Loucy (cell line): ENCODE measurements around the gene FARP1.

Experiments
- EZH2phosphoT487 ChIP-seq: fragments of 200-600 bp; IDR thresholded peaks from 2 replicates; pipeline ENCODE4 v1.6.1; 2018; ENCODE audit warnings: antibody characterized with exemption, mild to moderate bottlenecking, moderate library complexity, borderline replicate concordance
- TF ChIP-seq, protein P1 (sequence below): fragments of 200-600 bp; sonication (generic); conservative IDR thresholded peaks from 2 replicates; pipeline ENCODE4 v1.5.1; 2014; ENCODE audit warnings: mild to moderate bottlenecking, antibody characterized with exemption, low read length

DNA sequence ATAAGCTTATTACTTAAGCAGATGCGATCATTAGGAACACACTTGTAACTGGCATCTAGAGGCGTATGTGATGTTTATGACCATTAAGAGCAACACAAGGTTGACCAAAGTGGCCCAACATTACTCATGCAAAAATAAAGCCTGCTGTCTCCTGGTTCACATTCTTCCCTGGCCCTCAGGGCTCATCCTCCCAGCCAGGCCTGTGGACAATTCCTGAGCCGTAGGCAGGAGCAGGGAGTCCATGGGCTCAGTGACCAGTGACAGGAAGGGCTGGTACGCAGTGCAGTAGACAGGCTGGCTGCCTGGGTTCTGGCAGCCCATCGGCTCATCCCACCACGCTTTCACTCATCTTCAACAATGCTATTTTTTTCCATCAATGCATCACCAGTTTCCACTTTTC lies 328.0 kb downstream of the FARP1 start:
- TF ChIP-seq, protein P1, sequence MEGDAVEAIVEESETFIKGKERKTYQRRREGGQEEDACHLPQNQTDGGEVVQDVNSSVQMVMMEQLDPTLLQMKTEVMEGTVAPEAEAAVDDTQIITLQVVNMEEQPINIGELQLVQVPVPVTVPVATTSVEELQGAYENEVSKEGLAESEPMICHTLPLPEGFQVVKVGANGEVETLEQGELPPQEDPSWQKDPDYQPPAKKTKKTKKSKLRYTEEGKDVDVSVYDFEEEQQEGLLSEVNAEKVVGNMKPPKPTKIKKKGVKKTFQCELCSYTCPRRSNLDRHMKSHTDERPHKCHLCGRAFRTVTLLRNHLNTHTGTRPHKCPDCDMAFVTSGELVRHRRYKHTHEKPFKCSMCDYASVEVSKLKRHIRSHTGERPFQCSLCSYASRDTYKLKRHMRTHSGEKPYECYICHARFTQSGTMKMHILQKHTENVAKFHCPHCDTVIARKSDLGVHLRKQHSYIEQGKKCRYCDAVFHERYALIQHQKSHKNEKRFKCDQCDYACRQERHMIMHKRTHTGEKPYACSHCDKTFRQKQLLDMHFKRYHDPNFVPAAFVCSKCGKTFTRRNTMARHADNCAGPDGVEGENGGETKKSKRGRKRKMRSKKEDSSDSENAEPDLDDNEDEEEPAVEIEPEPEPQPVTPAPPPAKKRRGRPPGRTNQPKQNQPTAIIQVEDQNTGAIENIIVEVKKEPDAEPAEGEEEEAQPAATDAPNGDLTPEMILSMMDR, result no peak
- no peak for TF ChIP-seq EZH2phosphoT487
